ENCODE measurements around the gene PIK3CB. TPM values are rescaled to one million over a fixed set of nuclear protein-coding genes. Genes with fewer than 3 reads are reported as not detected.

Gene PIK3CB
- total and polyA plus RNA-seq, 4 donors: 12.8 to 41.9 (median 27.5) TPM

DNA sequence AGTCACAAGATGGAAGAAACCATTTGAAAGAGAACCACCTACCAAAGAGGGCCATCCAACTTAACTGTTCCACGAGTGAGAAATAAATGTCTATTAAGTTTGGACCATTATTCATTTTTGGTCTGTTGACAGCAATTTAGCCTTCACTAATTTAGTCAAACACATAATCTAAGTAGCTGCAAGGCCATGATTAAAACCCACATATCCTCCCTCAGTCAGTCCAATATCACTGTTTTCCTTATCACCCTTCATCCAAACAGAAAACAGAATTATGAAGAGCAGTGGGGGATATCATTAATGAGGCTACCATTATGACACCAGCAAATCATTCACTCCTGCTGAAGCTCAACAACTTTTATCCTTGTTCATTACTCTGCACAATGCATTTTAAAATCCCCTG is 52.0 kb downstream of the PIK3CB start:
- Histone ChIP-seq H3K4me3 (no peak overlapping the region), H3K9me3 (ENCODE audit: control insufficient read depth in 4 of 4, insufficient read depth in 3 of 4, low read length in 3 of 4) (no peaks in the 10 kb centered on the region), H3K27me3 (ENCODE audit: control insufficient read depth in 3 of 3, insufficient read depth in 3 of 3, low read length in 2 of 3) (no peaks in the 10 kb centered on the region), H3K27ac (ENCODE audit: low read depth in 1 of 2, low read length in 1 of 2) (no peak overlapping the region), H3K9ac (ENCODE audit: insufficient read depth in 1 of 2, low read length in 2 of 2) (no peak overlapping the region), H3K36me3 (ENCODE audit: control insufficient read depth in 4 of 4, insufficient read depth in 4 of 4, low read length in 4 of 4) (peaks cover 0 to 2% (median 0%) of the 10 kb centered on the region in 4 donors), H3K4me1 (ENCODE audit: control insufficient read depth in 5 of 5, insufficient read depth in 5 of 5, low read length in 5 of 5) (no peaks in the 10 kb centered on the region)
- DNase-seq: no peak
- TF ChIP-seq, protein P1, sequence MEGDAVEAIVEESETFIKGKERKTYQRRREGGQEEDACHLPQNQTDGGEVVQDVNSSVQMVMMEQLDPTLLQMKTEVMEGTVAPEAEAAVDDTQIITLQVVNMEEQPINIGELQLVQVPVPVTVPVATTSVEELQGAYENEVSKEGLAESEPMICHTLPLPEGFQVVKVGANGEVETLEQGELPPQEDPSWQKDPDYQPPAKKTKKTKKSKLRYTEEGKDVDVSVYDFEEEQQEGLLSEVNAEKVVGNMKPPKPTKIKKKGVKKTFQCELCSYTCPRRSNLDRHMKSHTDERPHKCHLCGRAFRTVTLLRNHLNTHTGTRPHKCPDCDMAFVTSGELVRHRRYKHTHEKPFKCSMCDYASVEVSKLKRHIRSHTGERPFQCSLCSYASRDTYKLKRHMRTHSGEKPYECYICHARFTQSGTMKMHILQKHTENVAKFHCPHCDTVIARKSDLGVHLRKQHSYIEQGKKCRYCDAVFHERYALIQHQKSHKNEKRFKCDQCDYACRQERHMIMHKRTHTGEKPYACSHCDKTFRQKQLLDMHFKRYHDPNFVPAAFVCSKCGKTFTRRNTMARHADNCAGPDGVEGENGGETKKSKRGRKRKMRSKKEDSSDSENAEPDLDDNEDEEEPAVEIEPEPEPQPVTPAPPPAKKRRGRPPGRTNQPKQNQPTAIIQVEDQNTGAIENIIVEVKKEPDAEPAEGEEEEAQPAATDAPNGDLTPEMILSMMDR (IDR thresholded peaks at IDR 0.05; ENCODE audit: control extremely low read depth, extremely low read depth): no peak
- no peak for ATAC-seq (ENCODE audit: insufficient read depth, low FRiP score)
- 84 to 88% methylated on average over 1 of the region's 1 CpG for WGBS, 2 donors

DNA sequence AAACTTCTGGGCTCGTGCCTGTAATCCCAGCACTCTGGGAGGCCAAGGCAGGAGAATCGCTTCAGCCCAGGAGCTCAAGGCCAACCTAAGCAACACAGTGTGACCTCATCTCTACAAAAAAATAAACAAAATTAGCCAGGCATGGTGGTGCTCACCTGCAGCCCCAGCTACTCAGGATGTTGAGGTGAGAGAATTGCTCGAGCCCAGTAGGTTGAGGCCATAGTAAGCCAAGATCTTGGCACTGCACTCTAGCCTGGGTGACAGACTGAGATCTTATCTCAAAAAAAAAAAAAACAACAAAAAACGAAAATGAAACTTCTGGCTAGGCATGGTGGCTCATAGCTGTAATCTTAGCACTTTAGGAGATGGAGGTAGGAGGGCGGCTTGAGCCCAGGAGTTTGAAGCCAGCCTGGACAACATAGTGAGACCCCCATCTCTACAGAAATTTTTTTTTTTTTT is 53.7 kb downstream of the PIK3CB start:
- H3K27ac ChIP-seq (ENCODE audit: low read depth in 1 of 2, low read length in 1 of 2): no peak overlapping the region
- H3K36me3 ChIP-seq (ENCODE audit: control insufficient read depth in 4 of 4, insufficient read depth in 4 of 4, low read length in 4 of 4): peaks cover 0 to 2% (median 0%) of the 10 kb centered on the region in 4 donors
- 69 to 70% methylated on average over 5 of the region's 5 CpGs for WGBS, 2 donors
- no peak overlapping the region for H3K4me3 ChIP-seq
- TF ChIP-seq, protein P1 (IDR thresholded peaks at IDR 0.05; ENCODE audit: control extremely low read depth, extremely low read depth): no peak
- DNase-seq (no peak), ATAC-seq (ENCODE audit: insufficient read depth, low FRiP score) (peak; percentile 34)
- no peaks in the 10 kb centered on the region for H3K27me3 ChIP-seq (ENCODE audit: control insufficient read depth in 3 of 3, insufficient read depth in 3 of 3, low read length in 2 of 3)
- H3K9me3 ChIP-seq (ENCODE audit: control insufficient read depth in 4 of 4, insufficient read depth in 3 of 4, low read length in 3 of 4): no peaks in the 10 kb centered on the region
- H3K4me1 ChIP-seq (ENCODE audit: control insufficient read depth in 5 of 5, insufficient read depth in 5 of 5, low read length in 5 of 5): peaks cover 0 to 3% (median 0%) of the 10 kb centered on the region in 5 donors
- H3K9ac ChIP-seq (ENCODE audit: insufficient read depth in 1 of 2, low read length in 2 of 2): no peak overlapping the region

DNA sequence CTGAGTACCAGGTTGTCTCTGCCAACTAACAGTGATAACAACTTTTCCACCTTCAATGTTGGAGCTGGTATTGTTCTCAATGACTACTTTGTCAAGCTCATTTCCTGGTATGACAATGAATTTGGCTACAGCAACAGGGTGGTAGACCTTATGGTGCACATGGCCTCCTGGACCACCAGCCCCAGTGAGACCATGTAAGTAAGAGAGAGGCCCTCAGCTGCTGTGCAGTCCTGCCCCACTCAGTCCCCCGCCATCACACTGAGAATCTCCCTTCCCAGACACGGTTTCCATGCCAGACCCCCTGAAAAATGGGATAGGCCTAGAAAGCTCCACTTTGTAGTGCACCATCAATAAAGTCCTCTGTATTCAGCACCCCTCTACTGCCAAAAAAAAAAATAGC is 56.1 kb downstream of the PIK3CB start:
- Histone ChIP-seq H3K4me3 (no peak overlapping the region), H3K9me3 (ENCODE audit: control insufficient read depth in 4 of 4, insufficient read depth in 3 of 4, low read length in 3 of 4) (no peaks in the 10 kb centered on the region), H3K27ac (ENCODE audit: low read depth in 1 of 2, low read length in 1 of 2) (no peak overlapping the region), H3K9ac (ENCODE audit: insufficient read depth in 1 of 2, low read length in 2 of 2) (no peak overlapping the region), H3K4me1 (ENCODE audit: control insufficient read depth in 5 of 5, insufficient read depth in 5 of 5, low read length in 5 of 5) (peaks cover 3 to 14% (median 8%) of the 10 kb centered on the region in 5 donors), H3K36me3 (ENCODE audit: control insufficient read depth in 4 of 4, insufficient read depth in 4 of 4, low read length in 4 of 4) (peaks cover 0 to 2% (median 0%) of the 10 kb centered on the region in 4 donors), H3K27me3 (ENCODE audit: control insufficient read depth in 3 of 3, insufficient read depth in 3 of 3, low read length in 2 of 3) (no peaks in the 10 kb centered on the region)
- TF ChIP-seq, protein P1 (IDR thresholded peaks at IDR 0.05; ENCODE audit: control extremely low read depth, extremely low read depth): no peak
- DNase-seq (no peak), ATAC-seq (ENCODE audit: insufficient read depth, low FRiP score) (no peak)
- WGBS, 2 donors: 96 to 100% methylated on average over 2 of the region's 2 CpGs

DNA sequence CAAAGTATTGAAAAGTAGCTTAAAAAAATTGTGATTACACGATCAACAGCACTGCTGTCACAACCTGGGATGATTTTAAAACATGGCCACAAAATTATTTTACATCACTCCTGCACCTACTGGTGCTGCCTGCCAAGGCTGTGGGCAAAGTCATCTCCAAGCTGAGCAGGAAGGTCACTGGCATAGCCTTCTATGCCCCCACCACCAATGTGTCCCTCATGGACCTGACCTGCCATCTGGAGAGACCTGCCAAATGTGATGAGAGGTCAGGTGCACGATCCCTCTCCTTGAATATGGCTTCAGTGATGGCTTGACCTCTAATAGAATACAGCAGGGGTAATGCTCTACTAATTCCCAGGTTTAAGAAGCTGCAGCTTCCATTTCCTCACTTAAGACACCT is 57.8 kb downstream of the PIK3CB start:
- Histone ChIP-seq H3K9me3 (ENCODE audit: control insufficient read depth in 4 of 4, insufficient read depth in 3 of 4, low read length in 3 of 4) (no peaks in the 10 kb centered on the region), H3K4me3 (no peak overlapping the region), H3K9ac (ENCODE audit: insufficient read depth in 1 of 2, low read length in 2 of 2) (no peak overlapping the region), H3K27me3 (ENCODE audit: control insufficient read depth in 3 of 3, insufficient read depth in 3 of 3, low read length in 2 of 3) (no peaks in the 10 kb centered on the region), H3K4me1 (ENCODE audit: control insufficient read depth in 5 of 5, insufficient read depth in 5 of 5, low read length in 5 of 5) (peaks cover 3 to 14% (median 8%) of the 10 kb centered on the region in 5 donors), H3K36me3 (ENCODE audit: control insufficient read depth in 4 of 4, insufficient read depth in 4 of 4, low read length in 4 of 4) (peaks cover 0 to 2% (median 0%) of the 10 kb centered on the region in 4 donors), H3K27ac (ENCODE audit: low read depth in 1 of 2, low read length in 1 of 2) (no peak overlapping the region)
- ATAC-seq (ENCODE audit: insufficient read depth, low FRiP score) (no peak), DNase-seq (no peak)
- WGBS, 2 donors: 96 to 98% methylated on average over 2 of the region's 2 CpGs
- TF ChIP-seq, protein P1 (IDR thresholded peaks at IDR 0.05; ENCODE audit: control extremely low read depth, extremely low read depth): no peak

Data from lung (tissue), 12 donors.